Tibial nerve (tissue), 4 donors: Measurements from ENCODE around the gene MAPK1.

Experiments
- EP300 ChIP-seq, 2 donors: sonication (generic); formaldehyde crosslinking; IDR thresholded peaks; one replicate each; pipeline ENCODE4 v1.6.1; 2017; ENCODE audit warnings: antibody characterized with exemption in 2 of 2, mild to moderate bottlenecking in 1 of 2
- POLR2A ChIP-seq, 2 donors: fragments of 450-650 bp; IDR thresholded peaks; one replicate each; pipeline ENCODE4 v1.6.1; 2017; ENCODE audit warnings: antibody characterized with exemption in 2 of 2, mild to moderate bottlenecking in 2 of 2, moderate library complexity in 2 of 2
- TF ChIP-seq, protein P1 (sequence below), 5 experiments: fragments of 200-600 bp in 3 of 5; fragments of 450-650 bp in 2 of 5; sonication (generic) in 3 of 5; IDR thresholded peaks; one replicate each; pipeline ENCODE4 v1.5.1; 2016 to 2019; ENCODE audit warnings: antibody characterized with exemption in 5 of 5, mild to moderate bottlenecking in 3 of 5, moderate library complexity in 2 of 5

DNA sequence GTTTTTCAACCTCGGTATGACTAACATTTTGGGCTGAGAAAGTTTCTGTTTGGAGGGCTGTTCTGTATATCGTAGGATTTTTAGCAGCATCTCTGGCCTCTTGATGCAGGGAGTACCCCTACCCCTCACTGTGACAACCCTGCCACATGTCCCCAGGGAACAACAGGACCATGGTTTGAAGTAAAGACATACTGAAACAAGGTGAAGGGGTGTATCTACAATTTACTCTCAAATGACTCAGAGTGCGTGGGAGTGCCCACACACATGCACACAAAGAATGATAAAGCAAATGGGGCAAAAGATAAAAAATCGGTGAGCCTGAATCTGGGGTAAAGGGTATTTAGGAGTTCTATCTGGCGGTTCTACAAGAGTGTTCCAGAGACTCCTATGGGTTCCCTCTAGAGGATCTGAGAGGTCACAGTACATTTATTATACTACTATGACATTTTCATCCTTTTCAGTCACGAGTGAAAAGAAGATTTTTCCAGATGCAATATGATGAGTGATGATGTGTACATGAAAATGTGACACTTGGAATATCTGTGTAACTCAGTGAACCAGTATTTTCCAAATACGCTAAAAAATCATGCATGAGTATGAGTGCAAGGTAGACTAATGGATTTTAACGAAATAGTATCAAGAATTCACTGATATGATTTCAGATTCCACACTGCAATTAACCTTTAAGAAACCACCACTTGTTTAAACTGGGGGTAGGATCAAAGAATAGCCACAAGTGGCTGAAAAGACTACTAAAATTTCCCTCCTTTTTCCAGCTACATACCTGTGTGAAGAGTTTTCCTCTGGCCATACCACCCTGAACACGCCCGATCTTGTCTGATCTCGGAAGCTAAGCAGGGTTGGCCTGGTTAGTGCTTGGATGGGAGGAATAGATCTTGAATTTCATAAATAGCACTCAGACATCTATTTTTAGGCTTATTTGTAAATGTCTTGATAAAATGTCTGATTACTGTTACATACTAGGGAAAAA is 75.5 kb downstream of the MAPK1 start:
- TF ChIP-seq POLR2A (IDR thresholded peaks at IDR 0.05) (no peak), EP300 (IDR thresholded peaks at IDR 0.05) (no peak)
- TF ChIP-seq, protein P1, sequence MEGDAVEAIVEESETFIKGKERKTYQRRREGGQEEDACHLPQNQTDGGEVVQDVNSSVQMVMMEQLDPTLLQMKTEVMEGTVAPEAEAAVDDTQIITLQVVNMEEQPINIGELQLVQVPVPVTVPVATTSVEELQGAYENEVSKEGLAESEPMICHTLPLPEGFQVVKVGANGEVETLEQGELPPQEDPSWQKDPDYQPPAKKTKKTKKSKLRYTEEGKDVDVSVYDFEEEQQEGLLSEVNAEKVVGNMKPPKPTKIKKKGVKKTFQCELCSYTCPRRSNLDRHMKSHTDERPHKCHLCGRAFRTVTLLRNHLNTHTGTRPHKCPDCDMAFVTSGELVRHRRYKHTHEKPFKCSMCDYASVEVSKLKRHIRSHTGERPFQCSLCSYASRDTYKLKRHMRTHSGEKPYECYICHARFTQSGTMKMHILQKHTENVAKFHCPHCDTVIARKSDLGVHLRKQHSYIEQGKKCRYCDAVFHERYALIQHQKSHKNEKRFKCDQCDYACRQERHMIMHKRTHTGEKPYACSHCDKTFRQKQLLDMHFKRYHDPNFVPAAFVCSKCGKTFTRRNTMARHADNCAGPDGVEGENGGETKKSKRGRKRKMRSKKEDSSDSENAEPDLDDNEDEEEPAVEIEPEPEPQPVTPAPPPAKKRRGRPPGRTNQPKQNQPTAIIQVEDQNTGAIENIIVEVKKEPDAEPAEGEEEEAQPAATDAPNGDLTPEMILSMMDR (IDR thresholded peaks at IDR 0.05): no peak
